ENCODE results near the gene CDC14B. TPM values are rescaled to one million over a fixed set of nuclear protein-coding genes. Genes with fewer than 3 reads are reported as not detected.

The CDC14B gene
- total and polyA plus RNA-seq, 4 donors, result 12.8 to 37.9 (median 25.4) TPM

GRCh38 chr9:96524045-96524444 is 95.6 kb downstream of the CDC14B start:
- Histone ChIP-seq H3K9me3 (ENCODE audit: control insufficient read depth, low read length) (no peaks in the 10 kb centered on the region), H3K27me3 (ENCODE audit: control insufficient read depth in 1 of 2, insufficient read depth in 2 of 2, low read length in 1 of 2) (no peaks in the 10 kb centered on the region), H3K4me1 (ENCODE audit: control insufficient read depth in 1 of 2, insufficient read depth in 2 of 2, low read length in 2 of 2) (peaks cover 0 to 2% of the 10 kb centered on the region in 2 donors), H3K4me3 (ENCODE audit: low read length in 2 of 2) (no peak overlapping the region), H3K27ac (ENCODE audit: low read depth in 1 of 2, low read length in 2 of 2) (peak overlapping the region in 1 of 2 donors; percentile 99), H3K36me3 (ENCODE audit: control insufficient read depth in 1 of 2, insufficient read depth in 2 of 2, low read length in 1 of 2) (no peaks in the 10 kb centered on the region)
- intact Hi-C loops (cut with DNase I), result loop anchor here (5.0 kb wide), 1 partner anchor 33 kb away; no protein-coding TSS in a partner anchor
- ATAC-seq (ENCODE audit: low FRiP score), result no peak
- DNase-seq, result no peak
- 68% methylated on average over 7 of the region's 7 CpGs for WGBS, 2 donors

GRCh38 chr9:96523374-96523773 is 96.3 kb downstream of the CDC14B start:
- H3K36me3 ChIP-seq (ENCODE audit: control insufficient read depth in 1 of 2, insufficient read depth in 2 of 2, low read length in 1 of 2), result no peaks in the 10 kb centered on the region
- ATAC-seq (ENCODE audit: low FRiP score) (peak; percentile 93), DNase-seq (peak; percentile 82 to 88)
- no peaks in the 10 kb centered on the region for H3K27me3 ChIP-seq (ENCODE audit: control insufficient read depth in 1 of 2, insufficient read depth in 2 of 2, low read length in 1 of 2)
- intact Hi-C loops (cut with DNase I), result loop anchor here (5.0 kb wide), 1 partner anchor 34 kb away; no protein-coding TSS in a partner anchor
- H3K27ac ChIP-seq (ENCODE audit: low read depth in 1 of 2, low read length in 2 of 2), result peak overlapping the region; percentile 77 to 99
- no peaks in the 10 kb centered on the region for H3K9me3 ChIP-seq (ENCODE audit: control insufficient read depth, low read length)
- 9 to 11% methylated on average over 7 of the region's 7 CpGs for WGBS, 2 donors
- peaks cover 0 to 2% of the 10 kb centered on the region in 2 donors for H3K4me1 ChIP-seq (ENCODE audit: control insufficient read depth in 1 of 2, insufficient read depth in 2 of 2, low read length in 2 of 2)
- no peak overlapping the region for H3K4me3 ChIP-seq (ENCODE audit: low read length in 2 of 2)

GRCh38 chr9:96522366-96522765 is 97.3 kb downstream of the CDC14B start:
- no peak for DNase-seq
- H3K27ac ChIP-seq (ENCODE audit: low read depth in 1 of 2, low read length in 2 of 2), result peak overlapping the region; percentile 77 to 84
- 25 to 38% methylated on average over 4 of the region's 4 CpGs for WGBS, 2 donors
- intact Hi-C loops (cut with DNase I), result loop anchor here (5.0 kb wide), 1 partner anchor 35 kb away; no protein-coding TSS in a partner anchor
- no peaks in the 10 kb centered on the region for H3K27me3 ChIP-seq (ENCODE audit: control insufficient read depth in 1 of 2, insufficient read depth in 2 of 2, low read length in 1 of 2)
- H3K4me1 ChIP-seq (ENCODE audit: control insufficient read depth in 1 of 2, insufficient read depth in 2 of 2, low read length in 2 of 2), result peaks cover 0 to 2% of the 10 kb centered on the region in 2 donors
- H3K9me3 ChIP-seq (ENCODE audit: control insufficient read depth, low read length), result no peaks in the 10 kb centered on the region
- peak overlapping the region in 1 of 2 donors; percentile 86 for H3K4me3 ChIP-seq (ENCODE audit: low read length in 2 of 2)
- no peak for ATAC-seq (ENCODE audit: low FRiP score)
- H3K36me3 ChIP-seq (ENCODE audit: control insufficient read depth in 1 of 2, insufficient read depth in 2 of 2, low read length in 1 of 2), result no peaks in the 10 kb centered on the region

DNA sequence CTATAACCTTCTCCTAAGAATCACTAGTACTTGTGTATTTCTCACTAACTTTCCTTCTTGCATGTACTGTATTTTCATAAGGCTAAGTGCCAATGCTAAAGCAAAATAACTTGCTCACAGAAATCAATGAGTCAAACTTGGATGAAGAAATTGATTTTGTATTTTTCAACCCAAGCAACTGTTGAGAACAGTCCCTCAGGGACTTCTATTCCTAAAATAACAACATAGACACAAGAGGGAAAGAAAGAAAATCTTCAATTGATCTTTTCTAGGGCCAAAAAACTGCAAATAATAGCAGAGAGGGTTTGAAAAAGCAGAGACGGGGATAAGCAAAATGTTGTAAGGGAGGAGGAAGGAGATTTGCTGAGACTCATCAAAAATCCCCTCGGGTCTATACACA is 99.9 kb downstream of the CDC14B start:
- intact Hi-C loops (cut with DNase I), result loop anchor here (5.0 kb wide), 1 partner anchor 38 kb away; no protein-coding TSS in a partner anchor
- ATAC-seq (ENCODE audit: low FRiP score), result no peak

GRCh38 chr9:96519095-96519494 is 100.5 kb downstream of the CDC14B start:
- H3K4me3 ChIP-seq (ENCODE audit: low read length in 2 of 2), result no peak overlapping the region
- no peak overlapping the region for H3K27ac ChIP-seq (ENCODE audit: low read depth in 1 of 2, low read length in 2 of 2)
- ATAC-seq (ENCODE audit: low FRiP score) (no peak), DNase-seq (no peak)
- 95% methylated on average over 7 of the region's 7 CpGs for WGBS, 2 donors
- H3K4me1 ChIP-seq (ENCODE audit: control insufficient read depth in 1 of 2, insufficient read depth in 2 of 2, low read length in 2 of 2), result peaks cover 0 to 2% of the 10 kb centered on the region in 2 donors
- no peaks in the 10 kb centered on the region for H3K9me3 ChIP-seq (ENCODE audit: control insufficient read depth, low read length)
- no peaks in the 10 kb centered on the region for H3K27me3 ChIP-seq (ENCODE audit: control insufficient read depth in 1 of 2, insufficient read depth in 2 of 2, low read length in 1 of 2)
- intact Hi-C loops (cut with DNase I), result no loop called here
- no peaks in the 10 kb centered on the region for H3K36me3 ChIP-seq (ENCODE audit: control insufficient read depth in 1 of 2, insufficient read depth in 2 of 2, low read length in 1 of 2)

More for the DNA sequence above, 99.9 kb downstream of the CDC14B start:
- H3K4me3 ChIP-seq (ENCODE audit: low read length in 2 of 2), result no peak overlapping the region
- no peak for DNase-seq
- 6 to 13% methylated on average over 2 of the region's 2 CpGs for WGBS, 2 donors
- H3K4me1 ChIP-seq (ENCODE audit: control insufficient read depth in 1 of 2, insufficient read depth in 2 of 2, low read length in 2 of 2), result peaks cover 0 to 2% of the 10 kb centered on the region in 2 donors
- H3K9me3 ChIP-seq (ENCODE audit: control insufficient read depth, low read length), result no peaks in the 10 kb centered on the region
- no peaks in the 10 kb centered on the region for H3K36me3 ChIP-seq (ENCODE audit: control insufficient read depth in 1 of 2, insufficient read depth in 2 of 2, low read length in 1 of 2)
- H3K27ac ChIP-seq (ENCODE audit: low read depth in 1 of 2, low read length in 2 of 2), result no peak overlapping the region
- no peaks in the 10 kb centered on the region for H3K27me3 ChIP-seq (ENCODE audit: control insufficient read depth in 1 of 2, insufficient read depth in 2 of 2, low read length in 1 of 2)

DNA sequence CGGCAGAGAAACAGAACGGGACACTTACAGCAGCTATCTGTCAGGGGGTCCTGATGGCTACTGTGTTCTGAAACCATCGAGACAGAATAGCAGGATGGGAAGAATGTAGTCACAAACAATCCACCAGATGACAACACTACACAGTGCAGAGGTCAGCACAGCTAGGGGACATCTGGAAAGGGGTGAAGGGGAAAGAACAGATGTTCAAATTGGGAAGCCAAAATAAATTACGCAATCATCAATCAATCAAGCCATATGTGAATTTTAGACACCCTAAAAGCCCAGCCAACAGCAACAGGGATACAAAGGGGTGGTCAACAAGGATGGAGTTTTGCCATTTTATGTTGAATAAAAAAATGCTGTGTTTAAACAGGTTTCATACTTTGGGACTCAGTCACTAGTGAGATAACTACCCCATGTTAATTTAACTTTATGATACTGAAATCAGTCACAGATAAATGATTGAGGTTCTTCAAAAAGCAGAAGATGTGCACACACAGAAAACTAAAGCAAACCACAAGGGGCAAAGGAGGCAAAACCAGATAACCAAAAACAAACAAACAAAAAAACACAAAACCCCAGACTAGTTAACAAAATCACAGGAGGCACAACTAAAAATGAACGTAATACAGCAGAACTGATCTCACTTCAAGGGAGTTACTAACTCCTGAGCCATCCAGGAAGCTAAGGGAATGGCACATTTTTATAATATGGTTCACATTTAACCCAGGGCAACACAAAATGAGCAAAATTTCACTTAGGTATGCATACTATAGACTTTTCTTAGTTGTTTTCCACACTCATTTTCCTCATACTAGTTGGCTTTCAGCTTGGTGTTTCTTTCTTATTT is 103.8 kb downstream of the CDC14B start:
- Histone ChIP-seq H3K4me1 (ENCODE audit: control insufficient read depth in 1 of 2, insufficient read depth in 2 of 2, low read length in 2 of 2) (no peaks in the 10 kb centered on the region), H3K36me3 (ENCODE audit: control insufficient read depth in 1 of 2, insufficient read depth in 2 of 2, low read length in 1 of 2) (peaks cover 0 to 1% of the 10 kb centered on the region in 2 donors), H3K27me3 (ENCODE audit: control insufficient read depth in 1 of 2, insufficient read depth in 2 of 2, low read length in 1 of 2) (no peaks in the 10 kb centered on the region), H3K9me3 (ENCODE audit: control insufficient read depth, low read length) (no peaks in the 10 kb centered on the region), H3K27ac (ENCODE audit: low read depth in 1 of 2, low read length in 2 of 2) (peak overlapping the region; percentile 46 to 91), H3K4me3 (ENCODE audit: low read length in 2 of 2) (no peak overlapping the region)
- 26 to 27% methylated on average over 5 of the region's 5 CpGs for WGBS, 2 donors
- DNase-seq, result no peak
- intact Hi-C loops (cut with DNase I), result no loop called here
- ATAC-seq (ENCODE audit: low FRiP score), result no peak

- ATAC-seq (ENCODE audit: low FRiP score) (no peak), DNase-seq (no peak)
- H3K4me3 ChIP-seq (ENCODE audit: low read length in 2 of 2), result no peak overlapping the region
- no peaks in the 10 kb centered on the region for H3K27me3 ChIP-seq (ENCODE audit: control insufficient read depth in 1 of 2, insufficient read depth in 2 of 2, low read length in 1 of 2)
- 18 to 20% methylated on average over 3 of the region's 3 CpGs for WGBS, 2 donors
- no peaks in the 10 kb centered on the region for H3K9me3 ChIP-seq (ENCODE audit: control insufficient read depth, low read length)
- peaks cover 0 to 1% of the 10 kb centered on the region in 2 donors for H3K36me3 ChIP-seq (ENCODE audit: control insufficient read depth in 1 of 2, insufficient read depth in 2 of 2, low read length in 1 of 2)
- no peaks in the 10 kb centered on the region for H3K4me1 ChIP-seq (ENCODE audit: control insufficient read depth in 1 of 2, insufficient read depth in 2 of 2, low read length in 2 of 2)
- H3K27ac ChIP-seq (ENCODE audit: low read depth in 1 of 2, low read length in 2 of 2), result peak overlapping the region; percentile 46 to 64
- intact Hi-C loops (cut with DNase I), result no loop called here
These were observed 104.9 kb downstream of the CDC14B start for GRCh38 chr9:96514800-96515158.

- Histone ChIP-seq H3K4me3 (ENCODE audit: low read length in 2 of 2) (no peak overlapping the region), H3K4me1 (ENCODE audit: control insufficient read depth in 1 of 2, insufficient read depth in 2 of 2, low read length in 2 of 2) (peaks cover 0 to 3% of the 10 kb centered on the region in 2 donors), H3K27me3 (ENCODE audit: control insufficient read depth in 1 of 2, insufficient read depth in 2 of 2, low read length in 1 of 2) (no peaks in the 10 kb centered on the region), H3K9me3 (ENCODE audit: control insufficient read depth, low read length) (no peaks in the 10 kb centered on the region), H3K36me3 (ENCODE audit: control insufficient read depth in 1 of 2, insufficient read depth in 2 of 2, low read length in 1 of 2) (peaks cover 0 to 1% of the 10 kb centered on the region in 2 donors), H3K27ac (ENCODE audit: low read depth in 1 of 2, low read length in 2 of 2) (peak overlapping the region; percentile 46 to 64)
- ATAC-seq (ENCODE audit: low FRiP score) (peak; percentile 59), DNase-seq (no peak)
- intact Hi-C loops (cut with DNase I), result no loop called here
- 14 to 19% methylated on average over 9 of the region's 9 CpGs for WGBS, 2 donors
These were observed 105.4 kb downstream of the CDC14B start for GRCh38 chr9:96514108-96514799.
